MM.1S (cell line): ENCODE results near the gene LCLAT1.

Experiments
- DNase-seq: peaks from one replicate; pipeline ENCODE4 v3.0.0-alpha.2; 2015
- H2AFZ ChIP-seq: fragments of 300-600 bp; sonication (generic); 2 replicates; pipeline ENCODE4 v1.6.0; 2016; ENCODE audit warnings: antibody characterized with exemption, low read length
- H3F3A ChIP-seq: fragments of 300-600 bp; sonication (generic); 2 replicates; pipeline ENCODE4 v1.6.1; 2016; ENCODE audit warnings: mild to moderate bottlenecking, antibody characterized with exemption, low read length, moderate library complexity, mixed read lengths; ENCODE audit not compliant: insufficient read depth
- H3K27ac ChIP-seq: fragments of 300-600 bp; sonication (generic); 2 replicates; pipeline ENCODE4 v1.5.1; 2016; ENCODE audit warnings: mild to moderate bottlenecking, low read length
- H3K27me3 ChIP-seq: fragments of 300-600 bp; sonication (generic); replicated peaks from 2 replicates; pipeline ENCODE4 v1.6.0; 2016; ENCODE audit warnings: low read length; ENCODE audit not compliant: insufficient read depth
- H3K36me3 ChIP-seq: fragments of 300-600 bp; sonication (generic); replicated peaks from 2 replicates; pipeline ENCODE4 v1.6.1; 2016; ENCODE audit warnings: mild to moderate bottlenecking, low read length, mixed read lengths; ENCODE audit not compliant: insufficient read depth
- H3K4me1 ChIP-seq: fragments of 300-600 bp; sonication (generic); 2 replicates; pipeline ENCODE4 v1.6.1; 2016; ENCODE audit warnings: low read length, mixed read lengths
- H3K4me2 ChIP-seq: fragments of 300-600 bp; sonication (generic); 2 replicates; pipeline ENCODE4 v1.6.0; 2016; ENCODE audit warnings: low read depth, low read length
- H3K4me3 ChIP-seq: fragments of 300-600 bp; sonication (generic); 2 replicates; pipeline ENCODE4 v1.5.1; 2016; ENCODE audit warnings: low read length, mixed read lengths
- H3K79me2 ChIP-seq: fragments of 300-600 bp; sonication (generic); 2 replicates; pipeline ENCODE4 v1.6.1; 2016; ENCODE audit warnings: mixed run types, low read length, mixed read lengths
- H3K9ac ChIP-seq: fragments of 300-600 bp; sonication (generic); 2 replicates; pipeline ENCODE4 v1.6.1; 2016; ENCODE audit warnings: low read length, mixed read lengths
- H3K9me2 ChIP-seq: fragments of 300-600 bp; sonication (generic); replicated peaks from 2 replicates; pipeline ENCODE4 v1.6.1; 2016; ENCODE audit warnings: mild to moderate bottlenecking, low read length, mixed read lengths; ENCODE audit not compliant: insufficient read depth
- H3K9me3 ChIP-seq: fragments of 300-600 bp; sonication (generic); replicated peaks from 2 replicates; pipeline ENCODE4 v1.6.1; 2016; ENCODE audit warnings: mild to moderate bottlenecking, low read length, mixed read lengths; ENCODE audit not compliant: insufficient read depth
- H4K20me1 ChIP-seq: fragments of 300-600 bp; sonication (generic); 2 replicates; pipeline ENCODE4 v1.6.1; 2016; ENCODE audit warnings: mild to moderate bottlenecking, low read length, moderate library complexity, mixed read lengths; ENCODE audit not compliant: insufficient read depth
- CTCF ChIP-seq: fragments of 300-600 bp; sonication (generic); IDR thresholded peaks from 2 replicates; pipeline ENCODE4 v1.5.1; 2016; ENCODE audit warnings: antibody characterized with exemption, low read length, mixed read lengths
- EZH2 ChIP-seq: fragments of 300-600 bp; sonication (generic); optimal IDR thresholded peaks from 2 replicates; pipeline ENCODE3; 2017; ENCODE audit warnings: low read depth, mild to moderate bottlenecking, antibody characterized with exemption, low read length, mixed read lengths
- EZH2phosphoT487 ChIP-seq: fragments of 300-600 bp; sonication (generic); IDR thresholded peaks from 2 replicates; pipeline ENCODE4 v1.6.1; 2018; ENCODE audit warnings: antibody characterized with exemption, low read length

The LCLAT1 gene

GRCh38 chr2:30625276-30625675 lies 178.2 kb downstream of the LCLAT1 start:
- Histone ChIP-seq H3K27ac (no peak overlapping the region), H3K9me2 (no peaks in the 10 kb centered on the region), H2AFZ (no peak overlapping the region), H3K4me1 (no peaks in the 10 kb centered on the region), H3K9ac (no peak overlapping the region), H3K27me3 (peaks cover 26% of the 10 kb centered on the region), H3F3A (no peaks in the 10 kb centered on the region), H3K79me2 (no peaks in the 10 kb centered on the region), H3K36me3 (no peaks in the 10 kb centered on the region), H3K4me2 (no peak overlapping the region), H4K20me1 (no peaks in the 10 kb centered on the region), H3K9me3 (no peaks in the 10 kb centered on the region), H3K4me3 (no peak overlapping the region)
- TF ChIP-seq EZH2 = no peak
- TF ChIP-seq CTCF = no peak
- no peak for TF ChIP-seq EZH2phosphoT487
- no peak for DNase-seq

- Histone ChIP-seq H3K9me2 (no peaks in the 10 kb centered on the region), H3K4me3 (no peak overlapping the region), H3K4me2 (no peak overlapping the region), H3K27me3 (peaks cover 26% of the 10 kb centered on the region), H3K36me3 (no peaks in the 10 kb centered on the region), H3K9me3 (no peaks in the 10 kb centered on the region), H3F3A (no peaks in the 10 kb centered on the region), H3K9ac (no peak overlapping the region), H4K20me1 (no peaks in the 10 kb centered on the region), H3K4me1 (no peaks in the 10 kb centered on the region), H2AFZ (no peak overlapping the region), H3K27ac (no peak overlapping the region), H3K79me2 (no peaks in the 10 kb centered on the region)
- DNase-seq = no peak
- TF ChIP-seq EZH2phosphoT487 = no peak
- TF ChIP-seq CTCF = no peak
- TF ChIP-seq EZH2 = no peak
These were observed 178.7 kb downstream of the LCLAT1 start for GRCh38 chr2:30625701-30626100.

GRCh38 chr2:30626397-30626796 lies 179.4 kb downstream of the LCLAT1 start:
- DNase-seq = no peak
- peaks cover 1% of the 10 kb centered on the region; the same call in 1 of the 2 replicates for H3F3A ChIP-seq
- H3K36me3 ChIP-seq = no peaks in the 10 kb centered on the region
- TF ChIP-seq EZH2 (no peak), EZH2phosphoT487 (no peak), CTCF (no peak)
- H3K4me2 ChIP-seq = no peak overlapping the region
- no peak overlapping the region for H3K27ac ChIP-seq
- H3K79me2 ChIP-seq = no peaks in the 10 kb centered on the region
- H3K4me3 ChIP-seq = no peak overlapping the region
- no peaks in the 10 kb centered on the region for H4K20me1 ChIP-seq
- H2AFZ ChIP-seq = no peak overlapping the region
- no peaks in the 10 kb centered on the region for H3K9me2 ChIP-seq
- H3K4me1 ChIP-seq = 0 out of 2 replicates have a peak, but pooled peaks cover 3% of the 10 kb centered on the region
- peaks cover 26% of the 10 kb centered on the region for H3K27me3 ChIP-seq
- no peaks in the 10 kb centered on the region for H3K9me3 ChIP-seq
- H3K9ac ChIP-seq = no peak overlapping the region
